GM12878 (cell line): Measurements from ENCODE around the gene TXNDC12. TPM values are rescaled to one million over a fixed set of nuclear protein-coding genes. Genes with fewer than 3 reads are reported as not detected.

Source experiments
- BCLAF1 ChIP-seq: fragments of 450-650 bp; IDR thresholded peaks from 2 replicates; pipeline ENCODE4 v1.6.1; 2017; ENCODE audit warnings: antibody characterized with exemption, mild to moderate bottlenecking, moderate library complexity
- CBFB ChIP-seq: IDR thresholded peaks from 2 replicates; pipeline ENCODE4 v1.6.1; 2016; ENCODE audit warnings: antibody characterized with exemption, low read depth
- CREM ChIP-seq: IDR thresholded peaks from 2 replicates; pipeline ENCODE4 v1.6.1; 2014; ENCODE audit warnings: antibody characterized with exemption, low read depth
- E2F4 ChIP-seq: IDR thresholded peaks from 2 replicates; pipeline ENCODE4 v1.6.1; 2012; ENCODE audit warnings: low read depth, low read length, improper control_type of control experiment
- FOXK2 ChIP-seq: fragments of 450-650 bp; IDR thresholded peaks from 2 replicates; pipeline ENCODE4 v1.6.1; 2017; ENCODE audit warnings: mild to moderate bottlenecking, moderate library complexity
- FOXM1 ChIP-seq: IDR thresholded peaks from 2 replicates; pipeline ENCODE4 v1.6.1; 2012; ENCODE audit warnings: low read depth, mild to moderate bottlenecking, inconsistent platforms, low read length, moderate library complexity
- KAT2A ChIP-seq: conservative IDR thresholded peaks from 2 replicates; pipeline ENCODE4 v1.6.1; 2011; ENCODE audit warnings: low read depth, low read length; ENCODE audit not compliant: control insufficient read depth
- MTA3 ChIP-seq: IDR thresholded peaks from 2 replicates; pipeline ENCODE4 v1.6.1; 2012; ENCODE audit warnings: low read length, inconsistent platforms, borderline replicate concordance
- MXI1 ChIP-seq: fragments of 150-350 bp; IDR thresholded peaks from 2 replicates; pipeline ENCODE4 v1.6.1; 2011; ENCODE audit warnings: low read depth, mild to moderate bottlenecking, inconsistent platforms, low read length, improper control_type of control experiment
- PBX3 ChIP-seq: IDR thresholded peaks from 2 replicates; pipeline ENCODE4 v1.6.1; 2011; ENCODE audit warnings: mild to moderate bottlenecking, low read depth, low read length, moderate library complexity; ENCODE audit not compliant: insufficient replicate concordance
- RELB ChIP-seq: fragments of 450-650 bp; IDR thresholded peaks from 2 replicates; pipeline ENCODE4 v1.6.1; 2017; ENCODE audit warnings: low read depth, mild to moderate bottlenecking, moderate library complexity
- SMAD1 ChIP-seq: fragments of 450-650 bp; IDR thresholded peaks from 2 replicates; pipeline ENCODE4 v1.6.1; 2018; ENCODE audit warnings: mild to moderate bottlenecking, low read depth; ENCODE audit not compliant: partially characterized antibody
- SMC3 ChIP-seq: IDR thresholded peaks from 2 replicates; pipeline ENCODE4 v1.6.1; 2011; ENCODE audit warnings: low read length, improper control_type of control experiment, borderline replicate concordance
- SP1 ChIP-seq: IDR thresholded peaks from one replicate; pipeline ENCODE4 v1.6.1; 2011; ENCODE audit warnings: low read depth, low read length
- TCF3 ChIP-seq: IDR thresholded peaks from 2 replicates; pipeline ENCODE4 v1.6.1; 2012; ENCODE audit warnings: low read depth, mild to moderate bottlenecking, low read length, borderline replicate concordance; ENCODE audit not compliant: insufficient read depth
- USF2 ChIP-seq: IDR thresholded peaks from 2 replicates; pipeline ENCODE4 v1.6.1; 2011; ENCODE audit warnings: low read depth, low read length, improper control_type of control experiment, borderline replicate concordance
- ZBTB11 ChIP-seq: fragments of 450-650 bp; formaldehyde crosslinking; IDR thresholded peaks from 2 replicates; pipeline ENCODE4 v1.5.0; 2022; ENCODE audit warnings: mild to moderate bottlenecking, missing genetic modification characterization
- polyA plus RNA-seq, 11 experiments: library from polyadenylated mRNA; depleted of rRNA in 4 of 11; unstranded in 6 of 11; stranded (reverse) in 5 of 11; fragments of >200 nt; fragmentation: Nextera tagmentation in 4 of 11; fragmentation: Illumina TruSeq in 1 of 11; extraction: Ambion mirVana in 4 of 11; extraction: Trizol in 1 of 11; gene quantifications; 1 replicate in 1 of 11; 2 replicates in 10 of 11; pipeline versions ENCODE4 v1.2.1 to v1.2.3, GENCODE V29; 2011 to 2016; ENCODE audit warnings: inconsistent platforms in 2 of 11, missing spikeins in 2 of 11, low read depth in 1 of 11
- total RNA-seq, 4 experiments: library from RNA; depleted of rRNA in 3 of 4; stranded (reverse); fragments of >200 nt in 3 of 4; fragmentation: Illumina TruSeq in 1 of 4; extraction: Trizol in 1 of 4; gene quantifications; 2 replicates each; pipeline versions ENCODE4 v1.2.1 to v1.2.3, GENCODE V29; 2013 to 2021

TXNDC12 gene
- total and polyA plus RNA-seq, 10 of the 15 experiments (the other 5 are each of a cell fraction or from before 2014, with no cell fraction given): 6.7 to 41.7 (median 17.7) TPM

GRCh38 chr1:52033190-52034049, 21.6 kb downstream of the TXNDC12 start, which contains the start of gene KTI12 (continued):
- TF ChIP-seq FOXK2: no peak
- no peak for TF ChIP-seq PBX3
- no peak for TF ChIP-seq MTA3
- TF ChIP-seq E2F4: no peak
- TF ChIP-seq CREM: peak; percentile 69
- no peak for TF ChIP-seq USF2
- no peak for TF ChIP-seq TCF3
- TF ChIP-seq RELB: no peak
- no peak for TF ChIP-seq ZBTB11
- peak; percentile 88 for TF ChIP-seq MXI1
- no peak for TF ChIP-seq KAT2A
- no peak for TF ChIP-seq SP1
- TF ChIP-seq FOXM1: no peak
- TF ChIP-seq SMAD1: no peak
- no peak for TF ChIP-seq BCLAF1
- peak; percentile 86; the same call in 1 of the 2 replicates for TF ChIP-seq CBFB
- TF ChIP-seq SMC3: no peak
